PC-3 (cell line): ENCODE results near the gene TUBB2B. TPM values are rescaled to one million over a fixed set of nuclear protein-coding genes. Genes with fewer than 3 reads are reported as not detected.

Experiments used
- ATAC-seq: fragments of 200-7000 bp; cut with Tn5 transposase; 2 replicates; pipeline ENCODE4 v1.9.1; 2020; ENCODE audit warnings: mild to moderate bottlenecking, moderate library complexity
- BruUV-seq: library from RNA; stranded (reverse); fragments of 400-500 nt; replicated peaks from 2 replicates; lab custom pipeline; 2021; lab: Mats Ljungman, UMichigan
- CTCF ChIA-PET: fragments of 300-600 bp; sonication (Branson Sonifier 250); formaldehyde crosslinking; loops from one replicate; lab custom pipeline; 2022; ENCODE audit warnings: antibody characterized with exemption; lab: Charles Lee
- POLR2A ChIA-PET: fragments of 300-600 bp; sonication (Branson Sonifier 250); formaldehyde crosslinking; loops from one replicate; lab custom pipeline; 2022; ENCODE audit warnings: antibody characterized with exemption; ENCODE audit not compliant: unreplicated experiment; lab: Charles Lee
- DNase-seq: peaks from one replicate; pipeline ENCODE4 v3.0.0-alpha.2; 2015
- H2AFZ ChIP-seq: fragments of 300-600 bp; sonication (generic); 2 replicates; pipeline ENCODE4 v1.6.0; 2016; ENCODE audit warnings: antibody characterized with exemption, low read length
- H3F3A ChIP-seq: fragments of 300-600 bp; sonication (generic); one replicate; pipeline ENCODE4 v1.6.0; 2017; ENCODE audit warnings: antibody characterized with exemption, low read length, control low read depth, mild to moderate bottlenecking; ENCODE audit not compliant: unreplicated experiment
- H3K27ac ChIP-seq: fragments of 300-600 bp; sonication (generic); 2 replicates; pipeline ENCODE4 v1.5.1; 2016; ENCODE audit warnings: mild to moderate bottlenecking, low read length
- H3K27me3 ChIP-seq: fragments of 300-600 bp; sonication (generic); 2 replicates; pipeline ENCODE4 v1.6.1; 2016; ENCODE audit warnings: low read length, mixed read lengths
- H3K36me3 ChIP-seq: fragments of 300-600 bp; sonication (generic); 2 replicates; pipeline ENCODE4 v1.6.1; 2016; ENCODE audit warnings: low read depth, mixed run types, low read length, mixed read lengths
- H3K4me1 ChIP-seq: fragments of 300-600 bp; sonication (generic); 2 replicates; pipeline ENCODE4 v1.5.1; 2016; ENCODE audit warnings: low read length; ENCODE audit not compliant: insufficient read depth
- H3K4me2 ChIP-seq: fragments of 300-600 bp; sonication (generic); 2 replicates; pipeline ENCODE4 v1.6.0; 2016; ENCODE audit warnings: low read length
- H3K4me3 ChIP-seq: fragments of 300-600 bp; sonication (generic); 2 replicates; pipeline ENCODE4 v1.5.1; 2016; ENCODE audit warnings: mild to moderate bottlenecking, low read length, mixed read lengths
- H3K79me2 ChIP-seq: fragments of 300-600 bp; sonication (generic); 2 replicates; pipeline ENCODE4 v1.6.1; 2017; ENCODE audit warnings: low read length, mixed read lengths
- H3K9ac ChIP-seq: fragments of 300-600 bp; sonication (generic); 2 replicates; pipeline ENCODE4 v1.6.0; 2016; ENCODE audit warnings: mild to moderate bottlenecking, low read length
- H3K9me2 ChIP-seq: fragments of 300-600 bp; sonication (generic); replicated peaks from 2 replicates; pipeline ENCODE4 v1.6.1; 2016; ENCODE audit warnings: mixed run types, low read length, mixed read lengths
- H3K9me3 ChIP-seq: fragments of 300-600 bp; sonication (generic); 2 replicates; pipeline ENCODE4 v1.6.1; 2016; ENCODE audit warnings: low read length, mixed read lengths
- H4K20me1 ChIP-seq: fragments of 300-600 bp; sonication (generic); 2 replicates; pipeline ENCODE4 v1.6.1; 2016; ENCODE audit warnings: low read length, mixed read lengths
- CTCF ChIP-seq: fragments of 300-600 bp; sonication (generic); conservative IDR thresholded peaks from 2 replicates; pipeline ENCODE4 v1.5.1; 2017; ENCODE audit warnings: antibody characterized with exemption, low read depth, mild to moderate bottlenecking, low read length
- EZH2 ChIP-seq: fragments of 300-600 bp; sonication (generic); IDR thresholded peaks from one replicate; pipeline ENCODE4 v1.6.1; 2017; ENCODE audit warnings: antibody characterized with exemption, mild to moderate bottlenecking, low read length; ENCODE audit not compliant: unreplicated experiment
- EZH2phosphoT487 ChIP-seq: fragments of 300-600 bp; sonication (generic); IDR thresholded peaks from 2 replicates; pipeline ENCODE4 v1.6.1; 2018; ENCODE audit warnings: mild to moderate bottlenecking, antibody characterized with exemption, low read length, borderline replicate concordance
- intact Hi-C: fragments of 100-400 bp; cut with micrococcal nuclease; formaldehyde crosslinking; loops from 2 replicates; pipeline ENCODE4 v1.9.0; 2023
- total RNA-seq: library from RNA; depleted of rRNA; stranded (reverse); fragments of >200 nt; gene quantifications from 2 replicates; pipeline ENCODE4 v1.2.3, GENCODE V29; 2014

Gene TUBB2B
- total RNA-seq, 1 experiment from 2014 or later: 6.5 TPM

- no peak overlapping the region for H2AFZ ChIP-seq
- peaks cover 29% of the 10 kb centered on the region for H3K4me1 ChIP-seq
- no peaks in the 10 kb centered on the region for H4K20me1 ChIP-seq
- intact Hi-C loops: no loop called here
- peak overlapping the region; percentile 91 for H3K4me2 ChIP-seq
- no peak overlapping the region for H3K9ac ChIP-seq
- CTCF ChIA-PET: interaction anchor here (0.7 kb wide), 1 partner anchor 10 kb away, joined by 5 read pairs; no protein-coding TSS in a partner anchor
- no peaks in the 10 kb centered on the region for H3K9me2 ChIP-seq
- no peaks in the 10 kb centered on the region for H3K36me3 ChIP-seq
- POLR2A ChIA-PET: interaction anchor here (0.5 to 1.0 kb wide), 2 partner anchors 68 to 73 kb away, joined by 3 read pairs; partner anchors contain the start of gene TUBB2A
- H3F3A ChIP-seq: no peaks in the 10 kb centered on the region
- no TSS peak for BruUV-seq
- H3K79me2 ChIP-seq: no peaks in the 10 kb centered on the region
- DNase-seq (no peak), ATAC-seq (no peak)
- H3K4me3 ChIP-seq: no peak overlapping the region; the same call in 1 of the 2 replicates
- TF ChIP-seq CTCF (no peak), EZH2 (no peak), EZH2phosphoT487 (no peak)
- no peaks in the 10 kb centered on the region for H3K9me3 ChIP-seq
- no peak overlapping the region for H3K27ac ChIP-seq
- H3K27me3 ChIP-seq: peaks cover 61% of the 10 kb centered on the region
Measured at GRCh38 chr6:3230256-3230882, 2.9 kb upstream of the TUBB2B start.

GRCh38 chr6:3229566-3230178, 2.2 kb upstream of the TUBB2B start:
- intact Hi-C loops: no loop called here
- Histone ChIP-seq H3K4me1 (peaks cover 29% of the 10 kb centered on the region), H3K9ac (no peak overlapping the region), H3K79me2 (no peaks in the 10 kb centered on the region), H3K4me2 (peak overlapping the region; percentile 91), H2AFZ (no peak overlapping the region), H3K9me2 (no peaks in the 10 kb centered on the region), H3F3A (no peaks in the 10 kb centered on the region), H3K4me3 (peak overlapping the region; percentile 34; the same call in 1 of the 2 replicates), H3K27me3 (peaks cover 61% of the 10 kb centered on the region), H3K9me3 (no peaks in the 10 kb centered on the region), H3K27ac (no peak overlapping the region), H3K36me3 (no peaks in the 10 kb centered on the region), H4K20me1 (no peaks in the 10 kb centered on the region)
- DNase-seq: no peak
- no TSS peak for BruUV-seq
- ChIA-PET CTCF (no interaction called here), POLR2A (no interaction called here)
- no peak for ATAC-seq
- no peak for TF ChIP-seq EZH2
- TF ChIP-seq EZH2phosphoT487: no peak
- no peak for TF ChIP-seq CTCF
